Esophagus squamous epithelium (tissue), 5 donors: ENCODE data around the gene CABP4. TPM values are rescaled to one million over a fixed set of nuclear protein-coding genes. Genes with fewer than 3 reads are reported as not detected.

Experiments
- DNase-seq: peaks from one replicate; lab custom pipeline; 2025; lab: John Stamatoyannopoulos, UW
- H3K27ac ChIP-seq, 4 donors: fragments of 200-600 bp; sonication (generic); one replicate each; pipeline ENCODE4 v1.5.1; 2016 to 2019; ENCODE audit warnings: mild to moderate bottlenecking in 1 of 4
- H3K27me3 ChIP-seq, 4 donors: fragments of 200-600 bp; sonication (generic); 1 replicate in 3 of 4; 2 replicates in 1 of 4; pipeline versions ENCODE4 v1.5.1 to v1.6.0; 2017 to 2021; ENCODE audit warnings: antibody characterized with exemption in 1 of 4
- H3K36me3 ChIP-seq, 3 donors: fragments of 200-600 bp; sonication (generic); one replicate each; pipeline ENCODE4 v1.5.1; 2016 to 2019
- H3K4me1 ChIP-seq, 3 donors: fragments of 200-600 bp; sonication (generic); one replicate each; pipeline ENCODE4 v1.5.1; 2017 to 2019
- H3K4me3 ChIP-seq, 4 donors: fragments of 200-600 bp; sonication (generic); 1 replicate in 3 of 4; 2 replicates in 1 of 4; pipeline ENCODE4 v1.5.1; 2016 to 2019; ENCODE audit warnings: mild to moderate bottlenecking in 2 of 4, moderate library complexity in 1 of 4
- H3K9me3 ChIP-seq, 3 donors: fragments of 200-600 bp; sonication (generic); one replicate each; pipeline ENCODE4 v1.5.1; 2016 to 2019
- CTCF ChIP-seq, 6 experiments: fragments of 450-650 bp in 4 of 6; fragments of 200-600 bp in 2 of 6; sonication (generic) in 2 of 6; IDR thresholded peaks; one replicate each; pipeline ENCODE4 v1.5.1; 2016 to 2019; ENCODE audit warnings: antibody characterized with exemption in 6 of 6, mild to moderate bottlenecking in 4 of 6, moderate library complexity in 4 of 6
- POLR2A ChIP-seq, 4 donors: fragments of 450-650 bp; IDR thresholded peaks; one replicate each; pipeline ENCODE4 v1.6.1; 2017; ENCODE audit warnings: antibody characterized with exemption in 4 of 4, mild to moderate bottlenecking in 4 of 4, moderate library complexity in 3 of 4
- WGBS, 2 donors: methylation state at CpG; one replicate each; pipeline ENCODE4 v1.1.5; 2018; 5-methylcytosine and 5-hydroxymethylcytosine counted together
- intact Hi-C: fragments of 100-400 bp; cut with DNase I; formaldehyde crosslinking; loops from one replicate; pipeline ENCODE4 v1.15.0; 2022
- total RNA-seq, 4 donors: library from RNA; depleted of rRNA; stranded (reverse); fragments of >200 nt; gene quantifications; one replicate each; pipeline ENCODE4 v1.1.0, GENCODE V29; 2016
- donor health status: DM: yes; HTN: yes; CAD: no.

CABP4 gene
- total RNA-seq, 4 donors from 2014 or later, result 0.38 TPM; not detected in 3

DNA sequence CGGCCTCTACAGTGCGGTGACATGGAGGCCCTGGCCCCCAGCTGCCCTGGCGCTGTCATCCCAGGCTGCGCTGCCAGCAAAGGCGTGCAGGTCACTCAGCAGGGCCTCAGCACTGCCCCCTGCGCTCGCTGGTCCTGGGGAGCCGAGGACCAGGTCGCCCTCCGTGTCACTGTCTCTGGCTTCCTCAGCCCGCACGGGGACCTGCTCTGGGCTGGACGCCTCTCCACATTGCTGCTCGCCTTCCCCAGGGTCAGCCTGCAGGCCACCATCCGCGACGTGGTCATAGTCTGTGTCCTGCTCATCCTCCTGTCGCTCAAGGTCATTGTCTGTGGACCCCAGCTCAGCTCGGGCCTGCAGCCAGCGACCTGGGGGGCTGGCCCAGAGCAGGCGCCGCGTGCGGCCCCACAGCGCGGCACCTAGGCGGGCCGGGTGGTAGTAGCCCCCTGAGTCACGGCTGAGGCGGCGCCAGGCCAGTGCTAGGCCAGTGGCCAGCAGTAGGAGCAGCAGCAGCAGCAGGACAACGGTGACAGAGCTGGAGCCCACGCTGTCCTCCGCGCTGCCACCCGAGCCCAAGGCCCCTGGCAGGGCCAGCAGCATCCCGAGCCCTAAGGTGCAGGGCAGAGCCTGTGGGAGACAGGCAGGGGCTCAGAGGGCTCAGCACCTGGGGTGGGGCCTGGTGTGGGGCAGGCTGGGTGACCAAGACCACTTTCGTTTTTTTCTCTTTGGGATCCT is 19.3 kb upstream of the CABP4 start:
- Histone ChIP-seq H3K27me3 (no peaks in the 10 kb centered on the region), H3K27ac (peak overlapping the region; percentile 40 to 84 (median 75)), H3K4me1 (peaks cover 38 to 87% (median 45%) of the 10 kb centered on the region in 3 donors), H3K36me3 (peaks cover 45 to 98% (median 57%) of the 10 kb centered on the region in 3 donors), H3K9me3 (no peaks in the 10 kb centered on the region), H3K4me3 (peak overlapping the region in 3 of 4 donors; percentile 39 to 58 (median 41))
- TF ChIP-seq POLR2A (IDR thresholded peaks at IDR 0.05) (no peak), CTCF (IDR thresholded peaks at IDR 0.05) (no peak)
- WGBS, 2 donors, result 68 to 96% methylated on average over 5 to 15 of the region's 38 CpGs
- intact Hi-C loops, result no loop called here
- DNase-seq, result no peak

DNA sequence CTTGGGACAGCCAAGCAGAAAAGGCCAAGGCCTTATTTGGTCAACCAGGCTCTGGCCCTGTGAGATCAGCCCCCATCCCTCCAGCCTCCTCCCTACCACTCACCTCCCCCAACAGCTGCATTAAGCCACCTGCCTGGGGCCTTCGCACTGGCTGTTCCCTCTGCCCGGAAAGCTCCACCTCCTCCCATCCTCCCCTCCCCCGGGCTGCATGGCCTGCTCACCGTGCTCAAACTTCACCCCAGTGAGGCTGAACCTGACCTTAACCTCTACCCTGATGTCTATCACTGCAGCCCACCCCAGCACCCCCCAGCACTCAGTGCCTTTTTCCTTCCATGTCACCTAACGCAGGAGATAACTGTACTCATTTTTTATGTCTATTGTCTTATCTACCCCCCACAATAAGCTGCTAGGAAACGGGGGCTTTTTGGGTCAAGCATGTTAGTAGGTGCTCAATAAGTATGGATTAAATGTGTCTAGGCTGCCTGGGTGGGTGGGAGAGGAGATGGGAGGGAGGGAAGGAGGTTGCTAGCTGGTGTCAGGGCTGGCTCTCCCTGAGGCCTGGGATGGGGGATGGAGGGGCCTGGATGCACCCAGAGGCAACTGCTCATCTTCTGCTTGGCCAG is 18.6 kb upstream of the CABP4 start:
- Histone ChIP-seq H3K9me3 (no peaks in the 10 kb centered on the region), H3K4me3 (peak overlapping the region in 3 of 4 donors; percentile 39 to 58 (median 41)), H3K27me3 (no peaks in the 10 kb centered on the region), H3K4me1 (peaks cover 42 to 87% (median 49%) of the 10 kb centered on the region in 3 donors), H3K27ac (peak overlapping the region; percentile 40 to 84 (median 64)), H3K36me3 (peaks cover 48 to 98% (median 61%) of the 10 kb centered on the region in 3 donors)
- 41 to 42% methylated on average over 6 of the region's 6 CpGs for WGBS, 2 donors
- no peak for DNase-seq
- intact Hi-C loops, result no loop called here
- TF ChIP-seq CTCF (IDR thresholded peaks at IDR 0.05), result no peak
- no peak for TF ChIP-seq POLR2A (IDR thresholded peaks at IDR 0.05)

DNA sequence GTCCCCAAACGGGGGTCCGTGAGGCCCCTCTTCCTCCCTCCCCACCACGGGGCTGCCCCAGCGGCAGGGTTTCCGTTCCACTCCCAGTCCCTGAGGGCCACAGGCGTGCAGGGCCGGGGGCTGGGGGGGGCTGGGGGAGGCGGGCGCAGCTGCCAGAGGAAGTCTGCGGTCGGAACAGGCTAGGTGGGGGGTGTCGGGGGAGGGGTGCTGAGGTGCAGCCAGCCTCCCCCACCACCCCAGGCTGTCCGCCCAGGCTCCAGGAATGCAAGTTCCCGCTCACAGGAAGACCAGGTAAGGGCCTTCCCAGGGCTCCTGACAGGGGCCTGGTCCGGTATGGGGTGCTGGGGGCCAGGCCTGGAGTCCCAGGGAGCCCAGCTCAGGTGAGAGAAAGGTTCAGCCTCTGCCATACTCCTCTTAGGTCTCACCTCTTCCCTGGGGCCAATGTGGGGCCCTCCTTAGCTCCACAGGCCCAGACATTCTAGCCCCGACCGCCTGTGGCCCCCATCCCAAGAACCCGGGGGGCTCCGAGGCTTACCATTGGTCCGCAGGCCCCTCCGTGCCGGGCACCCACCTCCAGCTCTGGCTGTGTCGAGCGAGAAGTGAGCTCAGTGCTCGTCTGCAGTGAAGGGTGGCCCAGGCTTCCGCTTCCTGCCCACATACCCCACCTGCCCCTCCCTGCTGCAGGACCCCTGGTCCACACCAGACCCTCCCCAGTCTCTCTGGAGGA is 17.9 kb upstream of the CABP4 start, which contains the start of gene PTPRCAP:
PTPRCAP (minus strand) TSS at position 601 of the 727 bp plus-strand sequence; CDS start at position 538, 63 bp downstream.
- Histone ChIP-seq H3K4me3 (peak within 1 kb of the TSS; percentile 8 to 58 (median 40)), H3K36me3 (peaks cover 44 to 98% (median 57%) of the 10 kb centered on the region in 3 donors), H3K27ac (peak within 1 kb of the TSS; percentile 25 to 84 (median 60)), H3K4me1 (peaks cover 45 to 88% (median 56%) of the 10 kb centered on the region in 3 donors), H3K9me3 (no peaks in the 10 kb centered on the region), H3K27me3 (no peaks in the 10 kb centered on the region)
- intact Hi-C loops, result no loop called here
- peak in 1 of 4 donors; percentile 21 for TF ChIP-seq POLR2A (IDR thresholded peaks at IDR 0.05)
- no peak for TF ChIP-seq CTCF (IDR thresholded peaks at IDR 0.05)
- DNase-seq, result no peak
- WGBS, 2 donors, result 70% methylated on average over 4 of the region's 26 CpGs; no CpG with 5 or more reads in 1 of the 2 donors

- Histone ChIP-seq H3K9me3 (no peaks in the 10 kb centered on the region), H3K27me3 (no peaks in the 10 kb centered on the region), H3K36me3 (peaks cover 39 to 94% (median 52%) of the 10 kb centered on the region in 3 donors), H3K4me1 (peaks cover 50 to 92% (median 61%) of the 10 kb centered on the region in 3 donors), H3K27ac (peak overlapping the region; percentile 25 to 84 (median 60)), H3K4me3 (peak overlapping the region; percentile 8 to 58 (median 40))
- WGBS, 2 donors, result 48 to 50% methylated on average over 1 to 2 of the region's 3 CpGs
- intact Hi-C loops, result no loop called here
- no peak for TF ChIP-seq POLR2A (IDR thresholded peaks at IDR 0.05)
- DNase-seq, result no peak
These were observed 17.4 kb upstream of the CABP4 start for GRCh38 chr11:67437809-67438157.

GRCh38 chr11:67438158-67438902 is 16.8 kb upstream of the CABP4 start:
- no peak for DNase-seq
- H3K27me3 ChIP-seq, result no peaks in the 10 kb centered on the region
- no peaks in the 10 kb centered on the region for H3K9me3 ChIP-seq
- peak in 2 of 4 donors; percentile 12 to 62 for TF ChIP-seq POLR2A (IDR thresholded peaks at IDR 0.05)
- TF ChIP-seq CTCF (IDR thresholded peaks at IDR 0.05), result no peak
- intact Hi-C loops, result no loop called here
- peaks cover 52 to 91% (median 56%) of the 10 kb centered on the region in 3 donors for H3K4me1 ChIP-seq
- H3K4me3 ChIP-seq, result peak overlapping the region; percentile 8 to 58 (median 40)
- H3K27ac ChIP-seq, result peak overlapping the region; percentile 25 to 84 (median 66)
- H3K36me3 ChIP-seq, result peaks cover 33 to 88% (median 46%) of the 10 kb centered on the region in 3 donors
- WGBS, 2 donors, result 80 to 100% methylated on average over 1 to 17 of the region's 41 CpGs
